Fibroblast of the conjunctiva (primary cell): ENCODE data around the gene KCNJ12.
"Not testable (repeated sequence)": the region's sequence is repeated elsewhere in the genome, so short reads cannot be mapped to it uniquely, and the experiment has no call there.

Source experiments
- DNase-seq: peaks from one replicate; pipeline ENCODE4 v3.0.0-alpha.2; 2010; ENCODE audit warnings: low read depth

Gene KCNJ12

DNA sequence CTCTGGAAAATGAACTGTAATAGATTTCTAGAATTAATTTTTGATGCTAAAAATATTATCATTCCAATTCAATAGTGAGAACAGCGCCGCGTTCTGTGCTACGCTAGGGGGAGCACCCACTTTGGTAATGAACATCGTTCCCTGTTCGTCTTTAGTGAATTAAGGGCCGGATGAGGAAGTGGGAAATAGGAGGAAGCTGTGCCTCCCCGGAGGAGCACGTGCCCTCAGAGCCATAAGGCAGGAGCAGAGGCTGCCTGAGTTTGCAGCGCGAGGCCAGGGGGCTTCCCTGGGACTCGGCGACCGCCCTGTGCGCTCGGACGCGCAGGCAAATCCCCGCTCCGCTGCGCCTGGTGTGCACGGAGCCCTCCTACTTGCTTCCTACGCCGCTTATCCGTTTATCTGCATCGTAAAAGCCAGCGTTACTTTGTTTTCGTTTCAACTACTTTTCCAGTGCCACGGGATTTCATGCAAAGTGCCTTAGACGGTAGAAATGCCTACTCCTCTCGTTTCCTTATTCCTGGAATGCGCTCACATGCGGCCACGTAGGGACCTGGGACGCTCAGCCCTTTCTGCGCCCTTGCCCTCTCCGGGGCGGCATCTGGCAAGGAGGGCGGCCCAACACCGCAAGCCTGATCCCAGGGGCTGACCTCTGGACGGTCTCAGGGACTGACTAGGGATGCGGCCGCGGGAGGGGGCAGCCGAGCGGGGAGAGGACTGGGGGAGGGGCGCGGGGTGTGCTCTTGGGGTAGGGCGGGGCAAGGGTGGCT, 76.4 kb downstream of the KCNJ12 start:
- DNase-seq: peak; percentile 60

DNA sequence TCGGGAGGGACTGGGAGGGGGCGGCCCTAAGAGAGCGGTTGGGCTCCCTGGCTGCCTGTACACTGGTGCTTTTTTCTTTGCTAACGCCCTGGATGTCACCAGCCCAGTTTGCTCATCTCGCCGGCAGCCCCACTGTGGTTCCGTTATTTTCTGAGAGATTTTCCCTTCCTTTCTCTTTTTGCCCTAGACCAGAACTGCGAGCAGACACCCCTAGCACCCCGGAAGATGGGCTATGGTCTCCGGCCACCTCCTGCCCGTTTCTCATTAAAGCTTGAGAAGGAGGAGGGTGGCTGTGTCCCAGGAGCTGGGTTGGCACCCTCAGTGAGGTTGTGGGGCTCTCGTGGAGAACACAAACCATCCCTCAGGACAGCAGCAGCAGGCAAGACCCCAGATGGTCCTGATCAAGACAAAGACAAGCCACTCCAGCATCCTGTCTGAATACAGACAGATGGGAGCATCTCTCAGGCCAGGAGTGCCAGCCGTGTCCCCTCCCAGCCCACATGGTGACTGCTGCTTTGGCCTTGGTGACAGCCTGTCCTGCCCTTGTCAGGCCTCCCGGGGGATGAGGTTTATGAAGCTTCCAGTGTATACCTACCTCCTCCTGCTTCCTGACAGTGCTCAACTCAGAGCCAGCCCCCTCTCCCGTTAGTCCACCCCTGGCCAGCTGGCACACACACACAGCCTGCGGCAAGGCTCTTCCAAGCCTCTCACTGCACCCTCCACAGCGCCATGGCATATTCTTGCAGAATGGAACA, 77.2 kb downstream of the KCNJ12 start:
- DNase-seq: no peak

DNA sequence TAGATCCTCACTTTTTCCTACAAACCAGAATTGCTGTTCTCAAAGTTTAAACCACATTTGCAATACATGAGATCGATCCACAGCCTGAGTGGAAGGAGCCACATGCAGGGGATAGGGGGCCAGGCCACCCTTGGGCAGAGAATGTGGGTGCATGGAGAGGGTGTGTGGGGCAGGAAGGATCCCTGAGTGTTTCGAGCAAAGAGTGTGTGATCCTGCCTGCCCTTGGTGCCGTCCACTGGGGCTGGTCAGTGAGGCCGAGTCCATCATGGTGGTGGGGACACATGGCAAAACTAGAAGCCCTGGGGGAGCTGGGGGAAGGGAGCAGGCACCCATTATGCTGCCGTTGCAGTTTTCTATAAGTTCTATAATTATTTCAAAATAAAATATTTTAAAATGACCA, 77.8 kb downstream of the KCNJ12 start:
- DNase-seq: not testable (repeated sequence)

DNA sequence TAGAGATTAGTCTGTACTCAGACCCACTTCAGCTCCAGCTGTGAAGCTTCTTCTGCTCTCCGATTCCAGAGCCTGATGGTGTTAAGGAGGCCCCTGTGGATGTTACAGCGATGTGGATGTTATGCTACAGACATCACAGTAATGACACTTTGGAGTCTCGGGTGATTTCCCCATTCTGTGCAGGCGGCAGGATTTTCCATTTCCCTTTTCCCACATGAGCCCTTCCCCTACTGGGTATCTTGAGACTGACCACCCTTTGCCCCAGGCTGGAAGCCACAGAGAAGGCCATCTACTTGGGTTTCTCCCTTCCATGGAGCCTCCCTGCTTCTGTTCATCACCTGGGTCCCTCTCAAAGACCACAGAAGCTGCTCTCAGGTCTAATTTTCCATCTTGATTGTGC, 78.3 kb downstream of the KCNJ12 start:
- DNase-seq: no peak

DNA sequence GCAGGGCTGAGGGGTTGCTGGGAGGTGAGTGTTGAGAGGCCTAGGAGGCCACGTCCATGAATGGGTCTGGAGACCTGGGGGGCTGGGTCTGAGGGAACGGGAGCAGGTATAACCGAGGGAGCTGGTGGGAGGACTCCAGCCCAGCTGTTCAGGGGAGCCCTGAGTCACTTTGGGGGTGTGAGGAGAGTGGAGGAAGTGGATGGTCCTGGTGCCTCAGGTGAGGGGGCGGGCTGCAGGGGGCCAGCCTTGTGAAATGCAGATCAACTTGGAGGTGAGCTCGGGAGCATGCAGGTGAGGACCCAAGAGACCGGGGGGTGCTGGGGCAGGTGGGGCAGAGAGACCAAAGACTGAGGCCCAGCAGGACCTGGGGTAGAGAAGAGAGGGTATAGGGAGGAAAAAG, 79.6 kb downstream of the KCNJ12 start:
- DNase-seq: no peak

DNA sequence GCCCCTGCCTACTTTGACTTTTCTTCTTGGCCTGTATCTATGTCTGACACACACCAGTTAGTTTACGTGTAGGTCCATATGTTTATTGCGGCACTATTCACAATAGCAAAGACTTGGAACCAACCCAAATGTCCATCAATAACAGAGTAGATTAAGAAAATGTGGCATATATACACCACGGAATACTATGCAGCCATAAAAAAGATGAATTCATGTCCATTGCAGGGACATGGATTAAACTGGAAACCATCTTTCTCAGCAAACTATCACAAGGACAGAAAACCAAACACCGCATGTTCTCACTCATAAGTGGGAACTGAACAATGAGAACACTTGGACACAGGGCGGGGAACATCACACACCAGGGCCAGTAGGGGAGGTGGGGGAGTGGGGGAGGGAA, 80.3 kb downstream of the KCNJ12 start:
- DNase-seq: not testable (repeated sequence)

DNA sequence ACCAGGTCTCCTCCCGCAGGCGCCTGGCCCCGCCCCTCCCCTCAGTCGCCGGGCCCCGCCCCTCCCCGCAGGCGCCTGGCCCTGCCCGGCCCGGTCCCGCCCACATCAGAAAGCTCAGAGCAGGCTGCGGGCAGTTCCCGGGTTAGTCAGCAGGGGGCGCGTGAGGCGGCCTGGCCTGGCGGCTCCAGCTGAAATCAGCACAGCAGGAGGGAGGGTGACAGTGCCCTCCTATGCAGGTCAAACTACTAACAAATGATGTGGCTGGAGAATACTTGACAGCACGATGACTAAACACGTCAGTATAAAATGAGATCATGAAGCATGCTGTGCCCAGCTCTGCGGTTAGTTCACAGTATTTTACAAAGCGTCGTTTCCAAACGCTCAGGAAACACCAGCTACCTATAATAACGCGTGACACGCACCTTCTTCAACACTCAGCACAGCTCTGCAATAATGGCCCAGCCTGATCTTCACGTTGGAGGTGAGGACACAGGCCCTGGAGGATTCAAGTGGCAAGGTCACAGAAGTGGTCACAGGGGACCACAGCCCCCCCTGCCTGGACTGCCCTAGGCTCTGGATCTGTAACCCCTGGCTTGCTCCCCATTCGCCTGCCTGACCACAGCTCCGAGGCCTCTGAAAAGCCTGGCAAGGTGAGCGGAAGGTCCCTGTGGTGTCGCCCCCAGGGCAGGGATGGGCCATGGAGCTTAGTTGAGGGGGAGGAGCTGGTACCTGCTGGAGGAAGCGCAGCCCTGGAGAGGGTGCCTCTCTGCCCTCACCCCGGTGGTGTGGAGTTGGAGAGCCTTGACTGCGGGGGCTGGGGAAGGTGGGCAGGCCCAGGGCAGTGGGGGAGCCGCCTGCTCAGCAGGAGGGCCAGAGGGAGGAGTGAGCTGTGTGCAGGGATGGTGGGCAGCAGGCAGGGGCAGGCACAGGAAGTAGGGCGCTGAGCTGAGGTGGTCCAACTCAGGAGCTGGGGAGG, 81.2 kb downstream of the KCNJ12 start:
- peak; percentile 68 for DNase-seq

DNA sequence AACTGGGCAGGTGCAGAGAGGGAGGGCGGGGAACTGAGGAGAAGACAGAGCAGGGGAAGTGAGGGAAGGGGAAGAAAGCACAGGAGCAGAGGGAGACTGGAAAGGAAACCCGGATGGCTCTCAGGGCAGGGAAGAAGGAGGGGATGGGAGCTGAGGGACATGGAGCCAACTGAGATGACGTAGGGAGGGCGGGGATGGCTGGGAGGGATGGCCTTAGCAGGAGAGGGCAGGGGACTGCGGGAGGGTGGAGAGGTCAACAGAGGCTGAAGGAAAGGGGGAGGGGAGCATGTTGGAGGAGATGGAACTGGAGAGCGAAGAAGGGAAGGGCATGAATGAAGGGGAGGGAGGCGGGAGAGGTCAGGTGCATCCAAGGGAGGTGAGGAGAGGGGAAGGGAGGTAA, 81.9 kb downstream of the KCNJ12 start:
- no peak for DNase-seq

DNA sequence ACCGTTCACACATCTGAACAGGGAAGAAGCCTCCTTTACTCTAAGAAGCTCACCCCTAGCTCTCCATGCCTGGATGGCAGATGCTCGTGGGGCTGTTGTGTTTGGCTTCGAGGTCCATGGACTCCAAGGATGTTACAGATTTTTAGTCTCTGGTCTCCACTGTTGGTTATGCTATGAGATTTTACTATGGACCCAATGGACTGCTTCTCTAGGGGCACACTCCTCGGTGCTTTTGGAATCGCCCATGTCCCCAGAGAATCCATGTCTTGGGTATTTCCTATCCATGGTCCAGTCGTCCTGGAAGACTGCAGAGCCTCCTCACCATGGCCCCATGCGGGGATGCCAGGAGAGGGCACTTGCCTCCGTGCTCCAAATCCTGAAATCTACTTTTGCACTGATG, 83.4 kb downstream of the KCNJ12 start:
- DNase-seq: no peak

DNA sequence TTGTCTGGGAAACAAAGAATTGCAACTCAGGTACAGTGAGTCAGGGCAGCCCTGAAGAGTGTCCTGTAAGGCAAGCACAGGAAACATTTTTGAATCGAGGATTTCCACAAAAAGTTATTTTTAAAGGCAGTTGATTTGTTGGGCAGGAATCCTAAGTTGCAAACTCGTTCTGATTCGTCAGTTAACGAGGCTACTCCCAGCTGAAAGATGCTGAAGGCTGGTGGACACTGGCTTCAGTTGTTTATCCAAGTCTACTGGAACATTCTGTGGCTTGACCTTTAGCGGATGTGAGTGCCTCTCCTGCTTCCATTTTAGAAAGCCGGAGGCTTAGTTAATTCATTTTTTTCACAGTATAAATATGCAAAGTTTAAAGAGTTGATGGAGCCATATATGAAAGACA, 84.2 kb downstream of the KCNJ12 start:
- DNase-seq: peak; percentile 16

DNA sequence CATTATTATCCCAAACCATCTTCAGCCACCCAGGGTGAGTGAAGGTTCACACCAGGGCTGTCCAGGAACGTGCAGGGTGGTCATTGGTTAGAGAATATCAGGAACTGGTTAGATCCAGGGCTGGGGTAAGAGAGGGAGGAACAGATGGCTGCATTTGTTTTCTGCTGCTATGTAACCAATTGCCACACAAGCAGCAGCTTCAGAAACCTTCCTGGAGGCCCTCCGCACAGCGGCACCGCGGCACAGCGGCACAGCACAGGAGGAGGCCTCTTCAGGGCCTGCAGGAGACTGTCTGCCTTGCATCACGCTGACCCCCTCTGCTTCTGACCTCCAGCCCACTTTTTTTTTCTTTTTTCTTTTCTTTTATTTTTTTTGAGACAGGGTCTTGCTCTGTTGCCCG, 86.1 kb downstream of the KCNJ12 start:
- DNase-seq: no peak

DNA sequence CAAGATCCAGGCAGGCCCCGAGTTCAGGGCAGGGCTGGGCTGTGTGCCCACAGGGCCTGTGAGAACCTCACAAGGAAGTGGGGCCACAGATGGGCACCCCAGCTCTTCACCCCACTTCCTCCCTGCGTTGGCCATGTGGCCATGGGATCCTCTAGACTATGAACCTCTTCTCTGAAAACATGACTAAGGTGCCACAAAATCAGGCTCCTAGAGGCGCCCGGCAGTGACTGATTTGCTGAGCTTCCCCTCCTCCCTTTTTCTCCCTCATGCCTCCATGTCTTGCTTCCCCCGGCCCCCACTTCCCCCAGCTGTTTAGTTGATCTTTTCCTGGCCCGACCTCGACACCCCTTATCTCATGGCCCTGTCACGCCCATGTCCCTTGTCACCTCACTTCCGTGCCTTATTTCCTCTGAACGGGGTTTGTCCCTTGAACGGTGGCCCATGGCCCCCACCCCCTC, 87.1 kb downstream of the KCNJ12 start:
- DNase-seq: no peak

DNA sequence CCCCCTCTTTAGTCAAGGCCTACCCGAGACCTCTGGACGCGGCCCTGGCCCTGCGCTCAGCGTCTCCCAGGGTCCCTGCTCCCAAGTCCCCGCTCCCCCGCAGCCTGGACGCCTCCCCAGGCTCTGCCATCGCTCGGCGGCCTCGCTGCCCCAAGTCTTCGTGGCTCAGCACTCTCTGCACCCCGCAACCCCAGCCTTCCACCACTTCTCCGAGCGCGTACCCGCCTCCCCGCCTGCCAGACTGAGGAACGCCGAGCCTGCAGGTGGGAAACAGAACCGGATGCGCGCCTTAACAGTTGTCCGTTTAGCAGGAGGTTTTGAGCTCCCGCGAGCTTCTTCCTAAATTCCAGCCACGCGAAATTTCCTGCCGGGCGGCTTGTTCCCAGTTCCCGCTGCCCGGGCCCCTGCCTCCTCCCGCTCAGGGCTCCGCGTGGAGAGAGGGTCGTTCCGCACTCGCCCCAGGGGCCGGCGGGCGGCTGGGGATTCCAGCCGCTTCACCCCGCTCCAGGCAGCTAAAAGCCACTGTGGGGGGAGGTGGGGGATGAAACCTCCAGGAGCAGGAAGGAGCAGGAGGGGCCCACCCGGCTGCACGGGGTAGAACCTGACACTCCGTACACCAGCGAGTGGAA, 87.7 kb downstream of the KCNJ12 start:
- no peak for DNase-seq

DNA sequence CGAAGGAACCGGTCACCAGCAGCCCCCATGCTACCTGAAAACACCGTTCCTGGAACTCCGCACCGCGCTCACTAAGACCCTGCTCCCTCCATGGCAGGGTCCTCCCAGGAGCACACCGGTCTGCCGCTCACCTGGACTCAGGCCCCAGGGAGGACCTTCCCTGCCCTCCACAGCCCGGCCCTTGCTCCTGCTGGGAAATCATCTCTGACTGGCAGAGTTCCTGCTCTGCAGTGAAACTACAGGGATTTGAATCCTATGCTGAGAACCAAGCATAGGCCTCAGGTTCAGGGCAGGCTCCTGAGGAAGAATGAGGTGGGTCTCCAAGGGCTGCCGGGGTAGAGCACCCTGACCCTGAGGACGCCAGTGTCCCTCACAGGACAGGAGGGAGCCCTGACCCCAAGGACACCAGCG, 88.5 kb downstream of the KCNJ12 start:
- no peak for DNase-seq

DNA sequence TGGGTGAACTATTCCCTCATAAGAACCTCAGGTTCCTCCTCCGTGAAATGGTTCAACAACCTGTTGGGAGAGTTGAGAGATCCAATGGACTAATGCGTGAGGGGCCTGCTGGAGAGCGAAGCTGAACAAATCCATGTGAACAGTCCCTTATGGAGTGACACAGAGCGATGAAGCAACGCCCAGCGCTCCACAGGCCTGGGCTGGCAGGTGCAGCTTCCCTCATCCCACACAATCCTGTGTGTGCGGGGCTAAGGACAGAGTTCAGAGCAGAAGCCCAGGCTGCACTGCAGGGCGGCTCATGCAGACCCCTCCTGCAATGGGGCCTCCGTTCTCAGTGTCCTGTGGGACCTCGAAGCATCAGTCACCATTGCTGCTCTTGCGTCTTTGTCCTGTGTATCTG, 90.4 kb downstream of the KCNJ12 start:
- DNase-seq: no peak

DNA sequence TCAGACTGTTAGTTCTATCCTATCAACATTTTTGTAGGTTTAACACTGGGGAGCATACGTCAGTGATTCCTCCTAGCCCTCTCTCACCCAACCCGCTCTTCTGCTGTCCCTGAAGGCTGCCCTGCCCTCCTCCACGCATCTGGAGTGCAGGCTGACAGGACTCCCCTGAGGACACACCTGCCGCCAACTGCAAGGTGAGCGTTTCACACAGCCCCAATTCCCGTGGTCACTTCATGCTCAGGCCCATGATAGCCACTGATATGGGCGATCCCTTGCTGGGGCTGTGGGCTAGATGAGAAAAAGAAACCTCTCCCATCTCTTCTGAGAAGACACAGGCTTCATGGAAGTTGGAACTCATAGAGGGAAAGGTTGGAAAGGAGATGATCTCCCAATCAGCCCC, 91.0 kb downstream of the KCNJ12 start:
- no peak for DNase-seq

DNA sequence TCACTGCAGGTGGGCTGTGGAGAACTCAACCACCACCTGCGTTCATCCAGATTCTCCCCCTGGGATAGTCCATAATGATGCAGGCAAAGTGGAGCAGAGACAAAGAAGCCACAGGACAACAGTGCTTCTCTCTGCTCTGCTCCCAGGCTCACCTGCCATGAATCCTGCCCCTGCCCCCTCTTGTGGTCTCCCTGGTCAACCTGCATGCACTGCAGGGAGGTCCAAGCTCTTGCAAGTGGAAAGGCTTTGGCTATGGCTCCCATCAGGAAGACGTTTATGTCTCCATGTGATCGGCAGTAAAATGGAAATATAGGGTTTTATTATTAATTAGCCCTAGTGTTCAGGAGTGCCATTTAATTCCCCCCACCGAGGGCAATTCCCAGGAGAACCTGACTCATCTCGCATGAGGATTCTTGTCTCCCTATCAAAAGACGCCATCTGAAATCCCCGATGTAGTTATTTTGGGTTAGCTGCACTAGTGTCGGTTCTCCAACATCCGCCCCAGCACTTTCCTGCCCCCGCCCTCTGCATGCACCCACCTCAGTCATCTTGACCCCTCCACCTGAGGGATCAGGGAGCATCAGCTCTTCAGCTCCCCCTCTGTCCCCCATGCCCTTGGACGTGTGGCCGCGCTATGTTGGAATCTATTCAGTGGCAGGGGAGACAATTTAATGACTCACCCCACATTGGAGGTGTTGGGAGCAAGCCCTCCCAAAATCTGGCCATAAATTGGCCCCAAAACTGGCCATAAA, 91.8 kb downstream of the KCNJ12 start:
- no peak for DNase-seq
